Activated CD8-positive, alpha-beta memory T cell treated with anti-CD3 and anti-CD28 coated beads for 48 hours (primary cell): ENCODE data around the gene ANXA7.
A peak's percentile ranks its signal among the peaks of the same experiment; 100 is the strongest.

ENCODE experiments used
- DNase-seq, 3 experiments: peaks; one replicate each; pipeline ENCODE4 v3.0.0-alpha.2; 2020; ENCODE audit warnings: low read depth in 2 of 3, low spot score in 2 of 3

Gene ANXA7

DNA sequence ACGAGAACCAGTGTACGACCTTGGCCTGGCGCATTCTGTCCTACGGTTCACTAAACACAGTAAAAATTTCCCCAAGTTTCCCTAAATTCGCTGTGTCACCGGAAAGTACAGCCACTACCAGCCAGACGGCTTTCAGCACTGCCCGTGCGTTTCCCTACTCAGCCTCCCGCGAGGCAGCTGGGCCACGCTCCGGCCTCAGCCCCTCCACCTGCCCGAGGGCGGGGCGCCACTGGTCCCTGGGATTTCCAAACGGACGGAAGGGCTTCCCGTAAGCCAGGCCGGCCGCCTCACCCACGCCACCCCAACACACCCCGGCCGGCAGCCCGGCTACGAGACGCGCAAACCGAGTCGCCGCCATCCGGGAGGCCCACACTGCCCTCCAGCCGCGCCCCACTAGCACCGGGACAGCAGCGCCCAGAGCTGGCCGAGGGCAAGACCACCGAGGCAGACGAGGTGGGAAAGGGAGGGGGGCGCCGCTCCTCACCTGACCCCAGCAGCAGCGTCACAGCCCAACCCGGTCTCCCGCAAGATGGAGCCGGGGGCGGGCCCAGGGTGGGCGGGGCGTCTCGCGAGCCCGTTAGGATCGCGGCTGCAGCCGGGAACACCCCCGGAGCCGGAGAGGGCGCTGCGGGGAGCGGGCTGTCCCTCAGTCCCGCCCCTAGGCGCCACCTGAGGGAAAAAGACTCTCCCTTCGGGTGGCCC, at the start of gene ANXA7:
Gene ANXA7, minus strand, starts transcription at position 531 of the 702 bp plus-strand sequence. CDS start 13,202 bp downstream, outside the sequence.
- peak; percentile 80 to 92 (median 91) for DNase-seq

DNA sequence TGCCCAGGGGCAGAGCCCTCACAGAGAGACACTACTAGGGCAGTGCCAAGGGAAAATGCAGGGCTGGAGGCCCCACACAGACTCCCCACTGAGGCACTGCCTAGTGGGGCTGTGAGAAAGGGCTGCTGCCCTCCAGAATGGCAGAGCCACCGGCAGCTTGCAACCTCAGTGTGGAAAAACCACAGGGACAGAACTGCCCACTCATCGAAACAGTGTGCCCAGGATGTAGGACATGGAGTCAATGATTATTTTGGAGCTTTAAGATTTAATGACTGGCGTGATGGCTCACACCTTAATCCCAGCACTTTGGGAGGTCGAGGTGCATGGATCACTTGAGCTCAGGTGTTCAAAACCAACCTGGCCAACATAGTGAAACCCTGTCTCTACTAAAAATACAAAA, 47.0 kb upstream of the ANXA7 start:
- no peak for DNase-seq

DNA sequence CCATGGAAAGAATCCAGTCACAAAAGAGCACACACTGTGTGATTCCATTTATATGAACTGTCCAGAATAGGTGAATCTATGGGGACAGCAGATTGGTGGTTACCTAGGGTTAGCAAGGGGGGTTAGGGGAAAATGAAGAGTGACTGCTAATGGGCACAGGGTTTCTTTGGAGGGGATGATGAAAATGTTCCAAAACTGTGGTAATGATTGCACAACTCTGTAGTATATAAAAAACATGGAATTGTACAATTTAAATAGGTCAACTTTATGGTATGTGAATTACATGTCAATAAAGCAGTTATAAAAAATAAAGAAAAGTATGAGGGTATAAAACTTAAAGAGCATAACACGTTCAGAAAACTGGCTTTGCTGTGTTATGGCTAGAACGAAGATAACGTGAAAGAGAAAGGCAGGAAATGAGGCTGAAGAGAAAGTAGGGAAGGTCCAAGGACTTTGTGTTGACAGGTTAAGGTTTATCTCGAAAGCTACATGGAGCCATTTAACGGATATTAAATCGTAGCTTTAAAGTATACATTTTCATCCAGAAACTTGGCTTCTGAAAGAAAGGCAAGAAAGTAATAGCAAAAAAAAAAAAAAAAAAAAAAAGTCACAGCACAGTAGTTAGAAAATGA, 45.9 kb upstream of the ANXA7 start:
- no peak for DNase-seq

DNA sequence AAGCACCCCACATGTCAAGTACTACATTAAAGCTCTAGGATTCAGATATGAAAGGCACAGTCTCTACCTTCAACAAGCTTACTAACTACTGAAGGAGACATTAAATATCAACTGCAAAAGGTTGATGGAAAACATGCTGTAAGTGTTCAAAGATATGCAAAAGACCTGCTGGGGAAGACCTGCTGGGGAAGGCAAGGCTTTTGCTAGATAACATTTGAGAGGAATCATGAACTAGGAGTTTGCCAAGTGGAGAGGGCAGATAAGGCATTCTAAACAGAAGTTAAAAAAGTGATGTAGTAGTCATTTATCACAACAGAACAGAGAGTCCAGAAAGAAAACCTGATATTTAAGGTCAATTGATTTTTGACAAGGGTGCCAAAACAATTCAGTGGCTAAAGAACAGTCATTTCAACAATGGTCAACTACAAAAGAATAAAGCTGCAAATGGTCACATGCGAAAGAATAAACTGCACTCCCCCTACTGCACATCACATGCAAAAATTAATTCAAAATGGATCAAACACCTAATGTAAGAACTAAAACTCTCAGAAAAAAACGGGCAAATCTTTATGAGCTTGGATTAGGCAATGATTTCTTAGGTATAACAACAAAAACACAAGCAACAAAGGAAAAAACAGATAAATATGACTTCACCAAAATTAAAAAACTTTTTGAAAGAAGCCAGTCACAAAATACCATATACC, 42.5 kb upstream of the ANXA7 start:
- no peak for DNase-seq

DNA sequence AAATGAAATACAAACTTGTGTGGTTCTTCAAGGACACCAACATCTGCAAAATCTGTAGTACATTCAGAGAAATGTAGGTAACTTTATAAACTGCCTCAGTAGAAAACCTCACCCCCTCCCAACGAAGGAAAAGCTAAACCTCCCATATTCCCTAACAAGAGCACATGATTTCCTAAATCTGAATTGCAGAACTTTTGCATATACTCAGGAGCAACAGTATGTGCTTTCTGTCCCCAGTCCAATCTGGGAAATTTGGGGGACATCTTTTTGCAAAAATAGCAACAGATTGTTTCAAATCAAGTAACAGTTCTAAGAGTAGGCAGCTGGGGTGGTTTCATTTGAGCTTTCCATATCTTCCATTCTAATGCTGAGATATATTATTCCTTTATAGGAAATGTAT, 35.3 kb upstream of the ANXA7 start:
- no peak for DNase-seq

DNA sequence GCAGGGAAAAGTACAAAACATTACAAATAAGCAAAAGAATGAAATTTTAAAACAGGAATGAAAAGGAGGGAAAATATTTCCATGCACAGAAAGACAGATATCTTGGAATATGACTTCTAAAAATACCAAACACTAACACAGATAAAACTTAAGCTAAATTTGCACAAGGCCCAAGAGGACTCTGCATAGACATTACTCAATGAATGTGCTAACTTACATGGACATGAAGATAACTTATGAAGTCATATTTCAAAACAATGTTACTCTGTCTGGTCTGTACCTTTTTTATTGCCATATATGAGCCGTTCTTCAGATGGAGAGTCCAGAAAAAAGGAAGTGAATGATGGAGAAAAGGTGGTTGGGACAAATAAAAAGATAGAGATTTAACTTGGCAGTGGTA, 34.5 kb upstream of the ANXA7 start:
- no peak for DNase-seq

DNA sequence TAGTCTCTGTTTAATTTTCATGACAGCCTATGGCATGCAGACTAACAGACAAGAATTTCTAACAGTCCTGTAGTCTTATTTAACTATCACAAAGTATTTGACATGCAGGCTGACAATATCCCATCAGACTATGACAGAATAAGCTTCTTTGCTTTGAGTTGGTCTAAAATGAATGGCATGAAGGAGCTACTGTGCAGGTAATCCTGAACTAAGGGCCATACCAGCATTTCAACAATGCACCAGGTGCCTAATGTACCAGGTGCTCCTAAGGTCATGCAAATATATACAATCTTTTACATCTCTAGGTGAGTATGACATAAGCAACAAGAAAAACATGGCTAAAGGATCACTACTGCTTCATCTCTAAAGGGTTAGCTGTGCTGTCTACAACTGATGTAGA, 33.1 kb upstream of the ANXA7 start:
- no peak for DNase-seq

DNA sequence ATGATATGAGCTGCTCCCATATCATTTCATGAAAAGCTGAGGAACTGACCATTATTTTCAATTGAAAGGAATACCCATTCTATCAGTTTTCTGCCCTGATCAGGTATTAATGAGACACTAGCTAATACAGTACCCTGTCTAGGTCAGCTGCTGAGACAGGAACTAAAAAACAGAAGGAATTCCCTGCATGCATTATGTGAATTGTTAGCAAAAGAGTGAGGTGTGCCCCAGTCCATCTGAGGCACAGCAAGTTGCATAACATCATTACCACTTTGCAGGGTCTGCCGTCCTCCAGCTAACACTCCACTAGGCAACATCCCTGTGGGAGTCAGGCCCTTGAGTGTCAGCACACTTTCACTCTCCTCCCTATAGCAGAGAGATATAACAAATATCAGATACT, 30.6 kb upstream of the ANXA7 start:
- no peak for DNase-seq

DNA sequence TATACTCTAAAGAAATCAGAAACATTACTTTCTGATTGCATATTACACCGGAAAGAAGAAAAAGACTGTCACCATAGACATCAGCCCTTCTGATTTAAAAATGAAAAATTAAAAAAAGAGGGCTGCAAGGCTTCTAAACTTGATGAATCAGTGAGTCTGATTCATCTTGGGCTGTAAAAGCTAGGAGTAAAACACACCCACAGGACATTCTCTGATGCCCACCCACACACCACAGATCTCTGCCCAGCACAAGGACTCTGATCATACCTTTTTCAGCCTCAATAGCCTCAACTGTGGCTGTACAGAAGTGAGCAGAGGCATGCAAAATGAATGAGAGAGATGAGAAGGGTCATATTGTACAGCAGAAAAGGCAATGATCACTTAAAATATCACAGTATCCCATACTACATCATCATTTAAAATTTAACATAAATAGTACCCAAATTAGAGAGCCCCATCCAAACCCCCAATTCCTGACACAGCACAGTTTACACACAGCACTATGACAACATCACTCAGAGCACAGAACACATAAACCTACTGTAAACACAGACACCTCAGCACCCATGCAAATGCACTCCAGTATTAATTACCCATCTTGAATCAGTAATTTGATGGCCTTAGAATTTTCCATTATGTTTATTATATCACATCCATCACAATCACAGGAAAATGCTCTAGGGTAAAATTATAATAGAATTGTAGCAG, 25.9 kb upstream of the ANXA7 start:
- DNase-seq = no peak

DNA sequence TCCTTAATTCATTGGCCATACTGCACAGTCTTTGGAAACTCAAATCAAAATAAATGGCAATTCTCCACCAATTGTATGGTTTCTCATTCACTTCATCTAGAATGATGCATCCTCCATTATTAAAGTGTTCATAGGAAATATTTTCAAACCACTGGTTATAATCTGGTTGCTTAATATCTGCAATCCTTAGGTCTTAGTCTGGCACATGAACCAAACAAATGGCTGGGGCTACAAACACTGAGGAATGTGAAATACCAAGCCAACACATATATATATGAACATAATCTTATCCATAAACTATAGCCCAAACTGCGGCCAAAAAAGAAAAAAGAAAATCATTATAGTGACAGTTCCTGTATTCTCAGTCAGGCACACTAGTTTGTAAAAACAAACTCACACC, 25.2 kb upstream of the ANXA7 start:
- no peak for DNase-seq

DNA sequence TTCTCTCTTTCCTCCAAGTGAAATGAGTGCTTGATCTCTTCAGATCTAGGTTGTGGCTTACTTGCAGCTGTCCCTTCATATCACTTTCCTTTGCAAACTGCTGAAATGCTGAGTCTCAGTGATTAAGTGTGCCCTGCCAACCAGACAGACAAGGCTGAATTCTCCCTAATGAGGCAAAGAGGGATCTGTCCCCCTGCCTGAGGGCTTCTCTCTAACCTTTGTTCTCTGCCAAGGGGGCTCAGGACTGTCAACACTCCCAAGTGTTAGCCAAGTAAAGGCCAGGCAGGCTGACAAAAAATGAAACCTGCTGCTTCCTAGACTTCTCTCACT, 19.6 kb upstream of the ANXA7 start, which contains the start of gene MSS51:
Gene MSS51, minus strand, starts transcription at position 24 of the 330 bp plus-strand sequence. CDS start 5,277 bp downstream, outside the sequence.
- DNase-seq = no peak

DNA sequence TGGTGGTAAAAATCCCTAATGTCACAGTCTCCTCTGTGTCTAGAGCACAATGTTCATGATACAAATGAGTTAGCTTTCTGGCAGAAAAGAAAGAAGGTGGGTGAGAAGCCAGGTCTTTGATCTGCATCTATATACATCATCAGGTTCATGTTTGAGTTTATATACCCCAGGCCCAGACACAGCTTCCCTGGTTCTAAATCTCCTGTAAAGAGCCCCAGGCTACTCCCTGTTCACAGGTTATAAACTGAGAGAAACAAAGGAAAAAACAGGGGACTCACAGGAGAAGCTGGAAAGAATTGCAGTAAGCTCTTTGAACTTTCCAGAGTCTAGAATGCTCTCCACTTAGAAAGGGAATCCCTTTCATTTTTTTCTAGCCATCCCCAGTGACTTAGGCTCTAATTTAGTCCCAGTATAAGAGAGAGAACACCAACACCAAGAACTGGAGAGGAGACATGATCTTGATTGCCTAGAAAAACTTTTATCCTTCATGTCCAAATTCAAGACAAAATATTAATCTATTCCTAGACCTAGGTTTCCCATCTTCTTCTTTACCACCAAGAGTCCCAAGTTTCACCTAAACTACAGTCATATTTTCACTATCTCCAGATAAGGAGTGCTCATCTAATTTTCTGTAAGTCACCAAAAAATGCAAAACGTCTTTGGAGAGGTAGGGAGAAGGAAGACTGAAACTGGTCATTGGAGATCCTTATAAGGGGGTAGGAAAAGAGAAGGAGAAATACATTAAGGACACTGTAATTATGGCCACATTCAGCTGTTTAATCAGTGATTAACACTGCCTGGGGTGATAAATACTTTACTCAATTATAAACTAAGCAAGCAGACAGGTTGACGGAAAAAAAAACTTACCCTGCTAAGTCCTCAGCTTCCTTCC, 19.0 kb upstream of the ANXA7 start:
- DNase-seq = no peak

DNA sequence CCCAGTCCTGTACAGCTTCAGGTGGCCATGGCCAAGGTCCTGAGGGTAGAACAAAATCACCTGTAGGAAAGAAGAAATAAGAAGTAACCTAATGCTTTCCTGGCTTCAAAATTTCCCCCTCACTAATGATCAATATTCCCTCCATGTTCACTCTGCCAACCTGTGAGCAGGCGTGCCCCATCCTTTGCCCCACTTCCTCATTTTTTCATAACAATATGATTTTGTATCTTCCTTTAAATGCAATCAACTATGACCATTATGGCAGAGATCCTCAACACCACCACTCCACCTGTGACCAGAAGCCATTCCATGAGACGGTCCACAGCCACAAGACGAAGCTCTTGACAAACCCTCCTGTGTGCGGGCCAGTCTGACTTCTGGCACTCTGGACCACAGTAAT, 12.5 kb upstream of the ANXA7 start:
- no peak for DNase-seq

DNA sequence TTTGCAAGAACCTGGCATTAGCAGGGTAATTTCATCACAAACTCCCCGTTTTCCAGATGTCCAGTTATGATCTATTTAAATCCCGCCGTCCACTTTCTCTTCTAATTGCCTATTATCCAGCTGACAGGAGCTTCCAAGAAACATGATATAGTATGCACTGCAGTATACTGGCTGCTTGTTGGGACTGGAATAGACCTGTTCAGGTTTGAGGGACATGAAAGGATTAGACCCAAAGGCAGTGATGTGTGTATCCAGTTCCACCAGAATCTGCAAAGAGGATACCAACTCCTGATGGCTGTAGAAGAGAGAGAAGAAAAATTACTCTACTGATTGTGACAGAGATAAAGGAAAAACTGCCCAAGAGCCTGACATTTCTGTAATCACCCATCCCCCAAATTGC, 10.6 kb upstream of the ANXA7 start:
- DNase-seq = no peak

DNA sequence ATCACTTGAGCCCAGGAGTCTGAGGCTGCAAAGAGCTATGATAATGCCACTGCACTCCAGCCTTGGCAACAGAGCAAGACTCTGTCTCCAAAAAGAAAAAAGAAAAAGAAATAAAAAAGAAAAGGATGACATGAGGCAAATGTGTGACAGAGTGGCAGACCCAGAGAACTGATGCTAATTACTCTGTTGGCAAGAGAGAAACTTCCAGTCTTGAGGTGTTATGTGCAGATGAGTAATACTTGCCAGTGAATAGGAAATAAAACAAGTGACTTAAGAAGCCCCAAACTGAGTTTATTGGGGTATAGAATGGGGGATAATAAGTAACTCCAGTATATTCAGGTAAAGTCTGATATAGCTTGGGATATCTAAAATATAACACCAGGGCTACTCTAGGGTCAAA, 9.5 kb upstream of the ANXA7 start:
- DNase-seq = no peak

DNA sequence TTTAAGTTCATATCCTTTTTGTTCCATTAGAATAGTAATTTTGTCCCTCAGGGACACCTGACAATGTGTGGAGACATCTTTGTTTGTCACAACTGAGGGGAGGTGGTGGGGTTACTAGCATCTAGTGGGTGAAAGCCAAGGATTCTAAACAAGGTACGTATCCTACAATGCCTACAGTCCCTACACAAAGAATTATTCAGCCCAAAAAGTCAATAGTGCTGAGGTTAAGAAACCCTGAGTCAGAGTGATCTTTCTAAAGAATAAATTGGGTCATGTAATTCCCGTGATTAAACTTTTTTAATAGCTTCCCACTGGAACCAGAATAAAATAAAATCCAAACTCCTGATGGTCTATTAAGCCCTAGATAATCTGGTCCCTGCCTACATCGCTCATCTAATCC, 2.7 kb upstream of the ANXA7 start:
- DNase-seq = no peak

DNA sequence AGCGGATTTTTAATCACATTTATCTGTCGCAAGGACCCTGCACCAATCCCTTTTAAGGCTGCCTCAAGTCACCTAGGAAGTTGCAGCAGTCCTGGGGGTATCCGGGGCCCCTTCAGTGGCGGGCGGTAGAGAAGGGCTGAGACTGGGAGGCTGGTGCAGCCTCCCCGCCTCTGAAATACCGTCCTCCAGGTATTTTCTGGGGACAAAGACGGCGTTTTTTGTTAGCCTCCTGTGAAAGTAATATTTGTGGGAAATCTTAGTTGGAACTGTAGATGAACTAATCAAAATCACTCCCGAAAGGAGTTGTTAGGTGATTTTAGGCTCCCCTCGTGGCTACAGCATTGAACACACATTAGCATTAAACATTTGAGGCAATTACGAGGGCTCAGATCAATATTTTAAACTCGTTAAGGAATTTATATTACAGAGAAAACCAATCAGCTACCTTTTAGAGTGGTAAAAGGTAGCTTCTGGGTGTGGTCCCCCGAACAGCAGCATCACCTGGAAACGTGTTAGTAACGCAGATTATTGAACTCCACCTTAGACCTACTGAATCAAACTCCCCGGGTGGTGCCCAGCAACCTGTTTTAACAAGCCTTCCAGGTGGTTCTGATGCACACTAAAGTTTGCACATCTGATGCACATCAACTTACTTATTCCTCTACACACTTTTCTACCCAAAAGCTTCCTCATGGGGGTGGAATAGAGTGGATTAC, 530 bp upstream of the ANXA7 start:
- DNase-seq = no peak

DNA sequence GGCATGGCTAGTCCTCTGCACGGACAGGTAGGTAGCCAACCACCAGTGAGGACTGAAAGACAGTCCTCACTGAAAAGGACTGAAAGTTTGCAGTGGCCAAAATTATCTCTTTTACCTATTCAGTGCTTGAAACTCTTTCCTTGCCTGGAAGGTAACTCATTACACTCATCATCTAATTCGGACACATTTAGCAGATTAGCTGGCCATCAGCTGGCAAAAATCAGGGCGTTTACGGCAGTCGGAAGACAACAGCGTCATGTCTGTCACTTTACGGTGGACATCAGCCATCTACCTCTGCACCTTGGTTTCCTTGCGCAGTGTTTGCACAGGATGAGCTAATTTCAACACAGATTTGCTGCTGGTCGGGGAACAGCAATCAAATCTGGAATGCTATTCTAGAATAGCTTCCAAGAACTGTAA, 740 bp downstream of the ANXA7 start:
- peak in 1 of 3 experiments; percentile 12 for DNase-seq

DNA sequence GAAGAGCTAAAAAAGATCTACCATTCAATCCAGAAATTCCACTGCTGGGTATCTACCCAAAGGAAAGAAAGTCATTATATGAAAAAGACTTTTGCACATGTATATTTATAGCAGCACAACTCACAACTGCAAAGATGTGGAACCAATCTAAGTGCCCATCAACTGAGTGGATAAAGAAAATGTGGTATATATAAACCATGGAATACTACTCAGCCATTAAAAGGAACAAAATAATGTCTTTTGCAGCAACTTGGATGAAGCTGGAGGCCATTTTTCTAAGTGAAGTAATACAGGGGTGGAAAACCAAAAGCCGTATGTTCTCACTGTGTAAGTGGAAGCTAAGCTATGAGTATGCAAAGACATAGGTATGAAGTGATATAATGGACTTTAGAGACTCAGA, 3.0 kb downstream of the ANXA7 start:
- DNase-seq = no peak

DNA sequence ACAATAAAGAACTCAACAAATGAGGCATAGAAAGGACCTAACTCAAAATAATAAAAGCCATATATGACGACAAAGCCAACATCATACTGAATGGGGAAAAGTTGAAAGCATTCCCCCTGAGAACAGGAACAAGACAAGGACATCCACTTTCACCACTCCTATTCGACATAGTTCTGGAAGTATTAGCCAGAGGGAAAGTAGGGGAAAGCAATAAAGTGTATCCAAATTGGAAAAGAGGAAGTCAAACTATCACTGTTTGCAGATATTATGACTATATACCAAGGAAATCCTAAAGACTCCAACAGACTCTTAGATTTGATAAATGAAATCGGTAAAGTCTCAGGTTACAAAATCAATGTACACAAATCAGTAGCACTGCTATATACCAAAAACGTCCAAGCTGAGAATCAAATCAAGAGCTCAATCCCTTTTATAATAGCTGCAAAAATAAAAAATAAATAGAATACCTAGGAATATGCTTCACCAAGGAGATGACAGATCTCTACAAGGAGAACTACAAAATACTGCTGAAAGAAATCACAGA, 4.8 kb downstream of the ANXA7 start:
- no peak for DNase-seq
